ENCODE measurements around the gene GMEB2.
A peak's percentile ranks its signal among the peaks of the same experiment; 100 is the strongest.

Gene GMEB2

DNA sequence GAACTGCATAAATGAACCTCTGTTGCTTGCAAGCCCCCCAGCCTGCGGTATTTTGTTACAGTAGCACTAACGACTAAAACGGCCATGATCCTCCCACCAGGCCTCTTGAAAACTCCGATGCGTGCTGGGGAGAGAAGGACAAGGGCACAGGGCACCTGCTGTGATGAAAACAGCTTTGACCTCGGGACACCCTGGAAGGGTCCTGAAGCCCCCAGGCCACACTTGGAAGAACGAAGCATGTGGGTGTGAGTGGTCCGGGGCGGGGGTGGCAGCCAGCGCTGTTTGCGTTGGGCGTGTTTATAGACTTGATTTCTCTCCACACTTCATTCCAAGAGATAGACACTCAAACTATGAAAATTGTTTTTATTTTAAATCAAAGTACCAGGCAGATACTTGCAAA lies 39.6 kb downstream of the GMEB2 start:
- no peaks in the 10 kb centered on the region for H3K9me3 ChIP-seq (ENCODE audit: insufficient read depth, low read depth, low read length)
- H2BK5ac ChIP-seq (ENCODE audit: low read depth, low read length, poor library complexity) = no peak overlapping the region
- no peak overlapping the region for H2AK5ac ChIP-seq (ENCODE audit: low read length)
- H3K27me3 ChIP-seq (ENCODE audit: insufficient read depth, low read length) = no peaks in the 10 kb centered on the region
- no peak overlapping the region for H2BK12ac ChIP-seq (ENCODE audit: low read length)
- peaks cover 44 to 45% of the 10 kb centered on the region in 2 experiments for H3K36me3 ChIP-seq (ENCODE audit: control insufficient read depth in 1 of 2, insufficient read depth in 2 of 2, low read length in 2 of 2)
- DNase-seq = no peak
- H3K79me1 ChIP-seq (ENCODE audit: low read length) = no peaks in the 10 kb centered on the region
- H3K4me3 ChIP-seq (ENCODE audit: low read depth, low read length) = no peak overlapping the region
- H3K23ac ChIP-seq (ENCODE audit: low read length) = no peak overlapping the region
- H3K27ac ChIP-seq (ENCODE audit: low read depth, low read length) = no peak overlapping the region
- no peak overlapping the region for H4K8ac ChIP-seq (ENCODE audit: low read depth, low read length)
- no CpG with 5 or more reads among the region's 12 CpGs for WGBS (ENCODE audit: extremely low coverage, insufficient coverage, insufficient read length)
- no peak overlapping the region for H3K4me2 ChIP-seq (ENCODE audit: low read length)
- H3K4ac ChIP-seq (ENCODE audit: low read depth, low read length) = no peak overlapping the region
- H2AFZ ChIP-seq (ENCODE audit: insufficient read depth, low read length, poor library complexity) = no peak overlapping the region
- no peak overlapping the region for H2BK120ac ChIP-seq (ENCODE audit: insufficient read depth, low read length, poor library complexity)
- H3K79me2 ChIP-seq (ENCODE audit: control insufficient read depth, insufficient read depth, low read length, poor library complexity) = no peaks in the 10 kb centered on the region
- no peak overlapping the region for H4K91ac ChIP-seq (ENCODE audit: low read depth, low read length)
- H3K14ac ChIP-seq (ENCODE audit: low read length) = no peak overlapping the region
- H3K9ac ChIP-seq (ENCODE audit: low read length) = no peak overlapping the region
- H3K4me1 ChIP-seq (ENCODE audit: control insufficient read depth in 1 of 2, insufficient read depth in 2 of 2, low read length in 2 of 2) = no peaks in the 10 kb centered on the region
- H4K12ac ChIP-seq (ENCODE audit: low read depth, low read length) = no peak overlapping the region
- no peak overlapping the region for H3K18ac ChIP-seq (ENCODE audit: low read length)

DNA sequence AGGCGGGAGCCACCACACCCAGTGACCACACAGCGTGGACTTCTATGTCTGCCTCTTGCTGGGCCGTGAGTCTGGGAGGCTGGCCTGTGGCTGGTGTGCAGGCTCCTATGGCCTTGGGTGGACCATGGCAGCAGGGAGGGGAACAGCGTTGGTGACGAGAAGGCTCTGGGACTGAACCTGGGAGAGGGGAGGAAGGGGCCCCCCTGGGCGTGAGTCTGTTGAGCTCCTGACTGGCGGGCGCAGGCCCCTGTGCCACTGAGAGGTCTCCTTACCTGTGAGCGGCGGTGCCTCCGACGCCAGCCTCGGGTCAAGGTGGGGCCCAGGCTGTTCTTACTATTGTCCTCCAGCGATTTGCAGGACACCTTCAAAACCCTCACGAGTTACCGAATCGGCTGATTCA lies 40.1 kb downstream of the GMEB2 start:
- Histone ChIP-seq H3K27ac (ENCODE audit: low read depth, low read length) (no peak overlapping the region), H4K12ac (ENCODE audit: low read depth, low read length) (no peak overlapping the region), H3K4ac (ENCODE audit: low read depth, low read length) (no peak overlapping the region), H2AFZ (ENCODE audit: insufficient read depth, low read length, poor library complexity) (no peak overlapping the region), H3K36me3 (ENCODE audit: control insufficient read depth in 1 of 2, insufficient read depth in 2 of 2, low read length in 2 of 2) (peaks cover 39 to 40% of the 10 kb centered on the region in 2 experiments), H4K91ac (ENCODE audit: low read depth, low read length) (no peak overlapping the region), H3K27me3 (ENCODE audit: insufficient read depth, low read length) (no peaks in the 10 kb centered on the region), H3K23ac (ENCODE audit: low read length) (no peak overlapping the region), H3K4me1 (ENCODE audit: control insufficient read depth in 1 of 2, insufficient read depth in 2 of 2, low read length in 2 of 2) (no peaks in the 10 kb centered on the region), H4K8ac (ENCODE audit: low read depth, low read length) (no peak overlapping the region), H3K4me2 (ENCODE audit: low read length) (no peak overlapping the region), H2BK120ac (ENCODE audit: insufficient read depth, low read length, poor library complexity) (no peak overlapping the region), H3K14ac (ENCODE audit: low read length) (no peak overlapping the region), H3K9me3 (ENCODE audit: insufficient read depth, low read depth, low read length) (no peaks in the 10 kb centered on the region), H3K79me1 (ENCODE audit: low read length) (no peaks in the 10 kb centered on the region), H2AK5ac (ENCODE audit: low read length) (no peak overlapping the region), H2BK5ac (ENCODE audit: low read depth, low read length, poor library complexity) (no peak overlapping the region), H2BK12ac (ENCODE audit: low read length) (no peak overlapping the region), H3K18ac (ENCODE audit: low read length) (no peak overlapping the region), H3K4me3 (ENCODE audit: low read depth, low read length) (no peak overlapping the region), H3K79me2 (ENCODE audit: control insufficient read depth, insufficient read depth, low read length, poor library complexity) (no peaks in the 10 kb centered on the region), H3K9ac (ENCODE audit: low read length) (no peak overlapping the region)
- no CpG with 5 or more reads among the region's 17 CpGs for WGBS (ENCODE audit: extremely low coverage, insufficient coverage, insufficient read length)
- no peak for DNase-seq

DNA sequence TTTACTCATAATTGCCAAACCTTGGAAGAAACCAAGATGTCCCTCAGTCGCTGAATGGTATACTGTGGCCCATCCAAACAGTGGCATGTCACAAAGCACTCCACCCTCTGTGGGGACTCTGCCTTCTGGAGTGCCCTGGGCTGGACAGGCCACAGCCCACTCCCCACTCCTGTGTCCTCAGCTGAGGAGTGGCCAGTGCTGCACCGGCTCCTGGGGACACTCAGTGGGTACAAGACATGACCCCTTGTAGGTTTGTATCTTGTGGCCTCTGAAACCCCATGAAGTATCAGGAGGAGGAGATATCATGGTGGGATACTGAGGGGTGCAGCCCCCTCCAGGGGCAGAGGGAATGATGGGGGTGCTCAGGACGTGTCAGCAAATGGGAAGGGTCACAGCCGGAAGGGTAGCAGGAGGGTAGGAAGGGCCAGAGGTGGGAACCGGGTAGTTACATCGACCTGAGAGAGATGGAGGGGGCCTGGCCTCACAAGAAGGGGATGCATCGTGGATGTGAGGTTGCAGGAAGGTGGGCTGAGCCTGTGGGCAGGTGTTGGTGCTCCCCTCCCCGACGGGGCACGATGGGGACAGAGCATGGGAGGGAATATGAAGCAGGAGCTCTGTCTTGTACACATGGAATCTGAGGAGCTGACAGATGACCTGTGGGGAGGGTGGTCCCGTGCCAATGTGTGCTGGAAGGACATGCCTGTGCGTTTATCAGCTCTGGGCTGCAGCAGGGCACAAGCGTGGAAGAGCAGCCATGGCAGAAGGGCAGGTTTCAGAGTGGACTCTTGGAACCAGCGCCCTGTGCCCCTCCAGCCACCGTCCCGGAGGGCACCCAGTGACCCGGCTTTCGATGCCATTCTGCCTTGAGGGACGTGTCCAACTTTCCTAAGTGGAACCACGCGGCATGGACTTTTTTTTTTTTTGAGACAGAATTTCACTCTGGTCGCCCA lies 41.0 kb downstream of the GMEB2 start:
- no peaks in the 10 kb centered on the region for H3K27me3 ChIP-seq (ENCODE audit: insufficient read depth, low read length)
- no CpG with 5 or more reads among the region's 22 CpGs for WGBS (ENCODE audit: extremely low coverage, insufficient coverage, insufficient read length)
- H2AFZ ChIP-seq (ENCODE audit: insufficient read depth, low read length, poor library complexity) = no peak overlapping the region
- H3K4ac ChIP-seq (ENCODE audit: low read depth, low read length) = no peak overlapping the region
- no peaks in the 10 kb centered on the region for H3K4me1 ChIP-seq (ENCODE audit: control insufficient read depth in 1 of 2, insufficient read depth in 2 of 2, low read length in 2 of 2)
- H2AK5ac ChIP-seq (ENCODE audit: low read length) = no peak overlapping the region
- no peak overlapping the region for H4K12ac ChIP-seq (ENCODE audit: low read depth, low read length)
- H3K36me3 ChIP-seq (ENCODE audit: control insufficient read depth in 1 of 2, insufficient read depth in 2 of 2, low read length in 2 of 2) = peaks cover 32 to 33% of the 10 kb centered on the region in 2 experiments
- no peak overlapping the region for H3K23ac ChIP-seq (ENCODE audit: low read length)
- H4K8ac ChIP-seq (ENCODE audit: low read depth, low read length) = no peak overlapping the region
- no peaks in the 10 kb centered on the region for H3K9me3 ChIP-seq (ENCODE audit: insufficient read depth, low read depth, low read length)
- H2BK12ac ChIP-seq (ENCODE audit: low read length) = no peak overlapping the region
- H3K9ac ChIP-seq (ENCODE audit: low read length) = peak overlapping the region; percentile 38
- H4K91ac ChIP-seq (ENCODE audit: low read depth, low read length) = no peak overlapping the region
- H2BK5ac ChIP-seq (ENCODE audit: low read depth, low read length, poor library complexity) = no peak overlapping the region
- no peaks in the 10 kb centered on the region for H3K79me1 ChIP-seq (ENCODE audit: low read length)
- H3K27ac ChIP-seq (ENCODE audit: low read depth, low read length) = no peak overlapping the region
- no peak overlapping the region for H3K4me3 ChIP-seq (ENCODE audit: low read depth, low read length)
- no peak for DNase-seq
- H3K79me2 ChIP-seq (ENCODE audit: control insufficient read depth, insufficient read depth, low read length, poor library complexity) = no peaks in the 10 kb centered on the region
- H2BK120ac ChIP-seq (ENCODE audit: insufficient read depth, low read length, poor library complexity) = no peak overlapping the region
- no peak overlapping the region for H3K14ac ChIP-seq (ENCODE audit: low read length)
- H3K4me2 ChIP-seq (ENCODE audit: low read length) = no peak overlapping the region
- H3K18ac ChIP-seq (ENCODE audit: low read length) = no peak overlapping the region

DNA sequence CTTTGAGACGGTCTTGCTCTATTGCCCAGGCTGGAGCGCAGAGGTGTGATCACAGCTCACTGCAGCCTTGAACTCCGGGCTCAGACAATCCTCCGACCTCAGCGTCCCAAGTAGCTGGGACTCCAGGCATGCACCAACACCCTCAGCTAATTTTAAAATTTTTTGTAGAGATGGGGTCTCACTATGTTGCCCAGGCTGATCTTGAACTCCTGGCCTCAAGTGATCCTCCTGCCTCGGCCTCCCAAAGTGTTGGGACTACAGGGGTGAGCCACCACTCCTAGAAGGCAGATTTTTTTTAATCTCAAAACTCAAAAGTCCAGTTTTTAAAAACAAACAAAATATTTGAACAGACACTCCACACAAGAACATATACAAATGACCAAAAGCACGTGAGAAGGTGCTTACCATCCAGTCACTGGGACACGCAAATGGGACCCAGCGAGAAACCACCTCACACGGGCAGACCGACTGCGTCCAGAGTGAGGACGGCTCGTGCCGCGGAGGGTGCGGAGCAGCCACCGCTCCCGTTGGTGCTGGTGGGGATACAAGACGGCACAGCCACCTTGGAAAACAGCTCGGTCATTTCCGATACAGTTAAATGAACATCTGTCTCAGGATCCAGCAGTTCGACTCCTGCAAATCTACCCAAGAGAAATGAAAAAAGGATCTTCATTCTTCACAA lies 44.4 kb downstream of the GMEB2 start:
- Histone ChIP-seq H3K79me2 (ENCODE audit: control insufficient read depth, insufficient read depth, low read length, poor library complexity) (no peaks in the 10 kb centered on the region), H3K9ac (ENCODE audit: low read length) (no peak overlapping the region), H3K4me1 (ENCODE audit: control insufficient read depth in 1 of 2, insufficient read depth in 2 of 2, low read length in 2 of 2) (no peaks in the 10 kb centered on the region), H3K4me3 (ENCODE audit: low read depth, low read length) (no peak overlapping the region), H2BK12ac (ENCODE audit: low read length) (no peak overlapping the region), H3K79me1 (ENCODE audit: low read length) (no peaks in the 10 kb centered on the region), H4K91ac (ENCODE audit: low read depth, low read length) (no peak overlapping the region), H3K4ac (ENCODE audit: low read depth, low read length) (no peak overlapping the region), H3K27ac (ENCODE audit: low read depth, low read length) (no peak overlapping the region), H3K27me3 (ENCODE audit: insufficient read depth, low read length) (no peaks in the 10 kb centered on the region), H3K14ac (ENCODE audit: low read length) (no peak overlapping the region), H4K8ac (ENCODE audit: low read depth, low read length) (no peak overlapping the region), H2BK5ac (ENCODE audit: low read depth, low read length, poor library complexity) (no peak overlapping the region), H3K9me3 (ENCODE audit: insufficient read depth, low read depth, low read length) (no peaks in the 10 kb centered on the region), H2BK120ac (ENCODE audit: insufficient read depth, low read length, poor library complexity) (no peak overlapping the region), H2AFZ (ENCODE audit: insufficient read depth, low read length, poor library complexity) (no peak overlapping the region), H3K36me3 (ENCODE audit: control insufficient read depth in 1 of 2, insufficient read depth in 2 of 2, low read length in 2 of 2) (peaks cover 4 to 7% of the 10 kb centered on the region in 2 experiments), H3K23ac (ENCODE audit: low read length) (no peak overlapping the region), H2AK5ac (ENCODE audit: low read length) (no peak overlapping the region), H3K4me2 (ENCODE audit: low read length) (no peak overlapping the region), H4K12ac (ENCODE audit: low read depth, low read length) (no peak overlapping the region), H3K18ac (ENCODE audit: low read length) (no peak overlapping the region)
- DNase-seq = no peak
- no CpG with 5 or more reads among the region's 23 CpGs for WGBS (ENCODE audit: extremely low coverage, insufficient coverage, insufficient read length)
